ENCODE data around the gene CAP2.
"Not testable (repeated sequence)": the region's sequence is repeated elsewhere in the genome, so short reads cannot be mapped to it uniquely, and the experiment has no call there.

The CAP2 gene

GRCh38 chr6:17574866-17575560, 181.6 kb downstream of the CAP2 start:
- DNase-seq = peak in 3 of 58 donors; percentile 3 to 43 (median 7)

GRCh38 chr6:17577059-17577458, 183.7 kb downstream of the CAP2 start:
- DNase-seq = no peak

- DNase-seq = peak in 26 of 58 donors; percentile 3 to 57 (median 24)
Measured at GRCh38 chr6:17580518-17581048, 187.2 kb downstream of the CAP2 start.

- not testable (repeated sequence) for DNase-seq
Measured at GRCh38 chr6:17581282-17581681, 187.9 kb downstream of the CAP2 start.

- peak in 1 of 58 donors; percentile 26 for DNase-seq
Measured at GRCh38 chr6:17583811-17584210, 190.4 kb downstream of the CAP2 start.

GRCh38 chr6:17584241-17584803, 190.9 kb downstream of the CAP2 start:
- DNase-seq = peak in 17 of 58 donors; percentile 4 to 80 (median 25)

GRCh38 chr6:17585766-17586490, 192.5 kb downstream of the CAP2 start:
- DNase-seq = peak in 9 of 58 donors; percentile 5 to 34 (median 19)

- not testable (repeated sequence) for DNase-seq
Measured at GRCh38 chr6:17586623-17587022, 193.2 kb downstream of the CAP2 start.

- DNase-seq = no peak
Measured at GRCh38 chr6:17588011-17588410, 194.6 kb downstream of the CAP2 start.

- DNase-seq = peak in 10 of 58 donors; percentile 1 to 37 (median 16)
Measured at GRCh38 chr6:17589406-17590096, 196.2 kb downstream of the CAP2 start.

- no peak for DNase-seq
Measured at GRCh38 chr6:17591287-17591686, 197.9 kb downstream of the CAP2 start.

GRCh38 chr6:17593246-17593645, 199.9 kb downstream of the CAP2 start:
- no peak for DNase-seq

GRCh38 chr6:17596085-17596484, 202.7 kb downstream of the CAP2 start:
- no peak for DNase-seq

- DNase-seq = peak; percentile 52 to 98 (median 93)
Measured at GRCh38 chr6:17599877-17600526, 206.6 kb downstream of the CAP2 start, which contains the start of gene FAM8A1. TSS of gene FAM8A1 (plus strand) at chr6:17600302. CDS start at chr6:17600410, 108 bp downstream.

- DNase-seq = peak in 42 of 58 donors; percentile 12 to 72 (median 50)
Measured at GRCh38 chr6:17600527-17601385, 207.4 kb downstream of the CAP2 start.

GRCh38 chr6:17601386-17601703, 207.9 kb downstream of the CAP2 start:
- no peak for DNase-seq

- DNase-seq = no peak
Measured at GRCh38 chr6:17602888-17603287, 209.5 kb downstream of the CAP2 start.

GRCh38 chr6:17606606-17607005, 213.2 kb downstream of the CAP2 start:
- DNase-seq = no peak
